Brain microvascular endothelial cell (primary cell): ENCODE results near the gene TOMM20.
"Not testable (repeated sequence)": the region's sequence is repeated elsewhere in the genome, so short reads cannot be mapped to it uniquely, and the experiment has no call there.

ENCODE experiments used
- DNase-seq: peaks from one replicate; pipeline ENCODE4 v3.0.0-alpha.2; 2020
- H3K27ac ChIP-seq: fragments of 250-450 bp; sonication (Bioruptor Pico); 2 replicates; pipeline ENCODE4 v1.5.1; 2020; ENCODE audit warnings: mild to moderate bottlenecking, moderate library complexity
- H3K27me3 ChIP-seq: fragments of 250-450 bp; sonication (Bioruptor Pico); replicated peaks from 2 replicates; pipeline ENCODE4 v1.5.1; 2020; ENCODE audit warnings: mild to moderate bottlenecking
- H3K36me3 ChIP-seq: fragments of 250-450 bp; sonication (Bioruptor Pico); replicated peaks from 2 replicates; pipeline ENCODE4 v1.5.1; 2020; ENCODE audit warnings: mild to moderate bottlenecking
- H3K4me3 ChIP-seq: 2 replicates; pipeline ENCODE4 v1.5.1; 2011; ENCODE audit warnings: low read depth, mild to moderate bottlenecking, control low read depth, low read length, moderate library complexity
- in situ Hi-C: cut with HindIII; loops from 2 replicates; pipeline ENCODE4 v1.10.0; 2017; ENCODE audit warnings: low sequenced_read_pairs, low pct_ligation_motif_present
- TF ChIP-seq, protein P1 (sequence below): IDR thresholded peaks from 2 replicates; pipeline ENCODE4 v1.5.1; 2011; ENCODE audit warnings: low read depth, mild to moderate bottlenecking, moderate library complexity, low read length, control low read depth, inconsistent platforms; ENCODE audit errors: missing control alignments

Gene TOMM20

DNA sequence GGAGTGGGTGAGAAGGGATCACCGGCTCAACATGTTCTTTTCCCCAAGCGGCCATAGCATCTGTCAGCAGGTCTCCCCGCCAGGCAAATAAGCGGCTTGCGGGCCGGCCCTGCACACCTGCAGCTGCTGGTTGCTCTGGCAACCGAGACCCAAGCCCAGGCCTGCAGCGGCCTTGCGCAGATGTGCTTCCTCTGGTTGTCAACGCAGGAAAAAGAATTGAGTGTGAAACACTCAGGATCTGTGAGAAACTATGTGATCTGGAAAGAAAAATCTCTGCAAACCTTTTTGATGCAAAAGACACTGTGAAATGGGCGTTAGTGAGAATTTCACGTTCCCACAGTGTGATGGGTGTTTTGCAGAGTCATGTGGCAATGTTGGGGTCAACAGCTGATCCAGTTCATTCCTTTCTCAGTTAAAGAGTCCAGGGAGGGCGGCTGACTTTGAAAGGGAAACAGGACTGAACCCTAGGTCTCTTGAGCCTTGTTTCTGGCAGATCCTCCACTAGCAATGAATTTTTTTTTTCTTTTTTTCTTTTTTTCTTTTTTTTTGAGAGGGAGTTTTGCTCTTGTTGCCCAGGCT lies 28.4 kb downstream of the TOMM20 start:
- H3K27me3 ChIP-seq: no peaks in the 10 kb centered on the region
- H3K4me3 ChIP-seq: no peak overlapping the region
- no peaks in the 10 kb centered on the region for H3K36me3 ChIP-seq
- no peak overlapping the region for H3K27ac ChIP-seq
- TF ChIP-seq, protein P1, sequence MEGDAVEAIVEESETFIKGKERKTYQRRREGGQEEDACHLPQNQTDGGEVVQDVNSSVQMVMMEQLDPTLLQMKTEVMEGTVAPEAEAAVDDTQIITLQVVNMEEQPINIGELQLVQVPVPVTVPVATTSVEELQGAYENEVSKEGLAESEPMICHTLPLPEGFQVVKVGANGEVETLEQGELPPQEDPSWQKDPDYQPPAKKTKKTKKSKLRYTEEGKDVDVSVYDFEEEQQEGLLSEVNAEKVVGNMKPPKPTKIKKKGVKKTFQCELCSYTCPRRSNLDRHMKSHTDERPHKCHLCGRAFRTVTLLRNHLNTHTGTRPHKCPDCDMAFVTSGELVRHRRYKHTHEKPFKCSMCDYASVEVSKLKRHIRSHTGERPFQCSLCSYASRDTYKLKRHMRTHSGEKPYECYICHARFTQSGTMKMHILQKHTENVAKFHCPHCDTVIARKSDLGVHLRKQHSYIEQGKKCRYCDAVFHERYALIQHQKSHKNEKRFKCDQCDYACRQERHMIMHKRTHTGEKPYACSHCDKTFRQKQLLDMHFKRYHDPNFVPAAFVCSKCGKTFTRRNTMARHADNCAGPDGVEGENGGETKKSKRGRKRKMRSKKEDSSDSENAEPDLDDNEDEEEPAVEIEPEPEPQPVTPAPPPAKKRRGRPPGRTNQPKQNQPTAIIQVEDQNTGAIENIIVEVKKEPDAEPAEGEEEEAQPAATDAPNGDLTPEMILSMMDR: no peak
- no peak for DNase-seq
- in situ Hi-C loops: no loop called here

DNA sequence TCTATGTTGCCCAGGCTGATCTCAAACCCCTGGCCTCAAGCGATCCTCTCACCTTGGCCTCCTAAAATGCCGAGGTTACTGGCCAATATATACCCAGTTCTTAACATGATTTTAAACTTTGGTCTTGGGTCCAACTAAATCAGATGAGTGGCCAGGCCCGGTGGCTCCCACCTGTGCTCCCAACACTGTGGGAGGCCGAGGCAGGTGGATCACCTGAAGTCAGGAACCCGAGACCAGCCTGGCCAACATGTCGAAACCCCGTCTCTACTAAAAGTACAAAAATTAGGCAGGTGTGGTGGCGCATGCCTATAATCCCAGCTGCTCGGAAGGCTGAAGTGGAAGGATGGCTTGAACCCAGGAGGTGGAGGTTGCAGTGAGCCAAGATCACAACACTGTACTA lies 29.6 kb downstream of the TOMM20 start:
- in situ Hi-C loops: loop anchor here (25.0 kb wide), 2 partner anchors 512 to 612 kb away; partner anchors contain the start of gene TARBP1
- Histone ChIP-seq H3K27ac (no peak overlapping the region), H3K4me3 (no peak overlapping the region), H3K36me3 (no peaks in the 10 kb centered on the region), H3K27me3 (no peaks in the 10 kb centered on the region)
- no peak for DNase-seq
- TF ChIP-seq, protein P1: no peak

DNA sequence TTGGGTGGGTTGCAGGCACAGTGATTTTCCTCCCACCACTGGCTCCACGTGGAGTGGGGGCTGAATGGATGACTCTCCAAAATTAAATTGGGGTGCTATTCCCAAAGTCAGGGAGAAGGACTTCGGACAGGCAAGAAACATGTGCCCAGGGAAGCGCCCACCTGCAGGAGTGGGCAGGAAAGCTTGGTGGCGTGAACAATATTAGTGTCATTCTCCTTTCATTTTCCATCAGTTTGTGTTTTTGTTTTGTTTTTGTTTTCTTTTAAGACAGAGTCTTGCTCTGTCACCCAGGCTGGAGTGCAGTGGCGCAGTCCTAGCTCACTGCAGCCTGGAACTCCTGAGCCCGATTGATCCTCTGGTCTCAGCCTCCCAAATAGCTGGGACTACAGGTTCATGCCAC lies 30.1 kb downstream of the TOMM20 start:
- no peak for DNase-seq
- H3K27ac ChIP-seq: no peak overlapping the region
- H3K4me3 ChIP-seq: no peak overlapping the region
- in situ Hi-C loops: loop anchor here (25.0 kb wide), 2 partner anchors 511 to 611 kb away; partner anchors contain the start of gene TARBP1
- no peaks in the 10 kb centered on the region for H3K36me3 ChIP-seq
- TF ChIP-seq, protein P1: no peak
- H3K27me3 ChIP-seq: no peaks in the 10 kb centered on the region

DNA sequence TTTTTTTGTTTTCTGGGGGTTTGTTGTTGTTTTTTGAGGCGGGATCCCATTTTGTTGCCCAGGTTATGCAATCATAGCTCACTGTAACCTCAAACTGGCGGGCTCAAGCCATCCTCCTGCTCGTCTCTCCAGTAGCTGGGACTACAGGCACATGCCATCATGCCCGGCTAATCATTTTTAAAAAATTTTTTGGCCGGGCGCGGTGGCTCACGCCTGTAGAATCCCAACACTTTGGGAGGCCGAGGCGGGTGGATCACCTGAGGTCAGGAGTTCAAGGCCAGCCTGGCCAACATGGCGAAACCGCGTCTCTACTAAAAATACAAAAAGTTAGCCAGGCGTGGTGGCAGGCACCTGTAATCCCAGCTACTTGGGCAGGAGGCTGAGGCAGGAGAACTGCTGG lies 31.1 kb downstream of the TOMM20 start:
- not testable (repeated sequence) for H3K27ac ChIP-seq, H3K4me3 ChIP-seq, H3K27me3 ChIP-seq, DNase-seq, H3K36me3 ChIP-seq
- in situ Hi-C loops: loop anchor here (25.0 kb wide), 2 partner anchors 510 to 610 kb away; partner anchors contain the start of gene TARBP1

DNA sequence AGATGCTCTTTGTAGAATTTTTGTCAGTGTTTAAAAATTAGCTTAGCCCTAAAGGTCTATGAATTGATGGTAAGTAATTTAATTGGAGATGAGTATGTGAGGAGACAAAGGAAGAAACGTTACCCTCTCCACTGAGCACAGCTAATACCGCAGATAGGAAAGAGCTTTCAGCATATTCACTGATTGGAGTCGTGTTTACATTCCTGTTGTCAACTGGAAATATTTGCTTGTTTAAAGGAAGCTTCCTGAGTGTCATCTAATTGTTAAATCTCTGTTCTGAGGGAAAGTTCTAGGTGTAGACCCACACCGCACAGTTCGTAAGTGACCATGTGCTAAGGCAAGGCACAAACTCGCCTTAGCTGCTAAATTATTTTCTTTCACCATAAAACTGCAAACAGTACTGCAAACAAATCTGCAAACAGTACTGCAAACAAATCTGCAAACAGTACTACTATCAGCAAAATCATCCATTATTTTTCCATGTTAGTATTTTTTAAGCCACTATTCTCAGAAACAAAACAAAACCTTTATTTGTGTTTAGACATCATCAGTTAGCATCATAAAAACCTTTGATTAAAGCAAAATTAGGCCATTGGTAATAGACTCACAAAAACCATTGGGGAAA lies 32.6 kb downstream of the TOMM20 start:
- H3K27ac ChIP-seq: no peak overlapping the region
- no peak overlapping the region for H3K4me3 ChIP-seq
- H3K27me3 ChIP-seq: no peaks in the 10 kb centered on the region
- TF ChIP-seq, protein P1: no peak
- no peak for DNase-seq
- in situ Hi-C loops: loop anchor here (25.0 kb wide), 2 partner anchors 509 to 609 kb away; partner anchors contain the start of gene TARBP1
- H3K36me3 ChIP-seq: no peaks in the 10 kb centered on the region

DNA sequence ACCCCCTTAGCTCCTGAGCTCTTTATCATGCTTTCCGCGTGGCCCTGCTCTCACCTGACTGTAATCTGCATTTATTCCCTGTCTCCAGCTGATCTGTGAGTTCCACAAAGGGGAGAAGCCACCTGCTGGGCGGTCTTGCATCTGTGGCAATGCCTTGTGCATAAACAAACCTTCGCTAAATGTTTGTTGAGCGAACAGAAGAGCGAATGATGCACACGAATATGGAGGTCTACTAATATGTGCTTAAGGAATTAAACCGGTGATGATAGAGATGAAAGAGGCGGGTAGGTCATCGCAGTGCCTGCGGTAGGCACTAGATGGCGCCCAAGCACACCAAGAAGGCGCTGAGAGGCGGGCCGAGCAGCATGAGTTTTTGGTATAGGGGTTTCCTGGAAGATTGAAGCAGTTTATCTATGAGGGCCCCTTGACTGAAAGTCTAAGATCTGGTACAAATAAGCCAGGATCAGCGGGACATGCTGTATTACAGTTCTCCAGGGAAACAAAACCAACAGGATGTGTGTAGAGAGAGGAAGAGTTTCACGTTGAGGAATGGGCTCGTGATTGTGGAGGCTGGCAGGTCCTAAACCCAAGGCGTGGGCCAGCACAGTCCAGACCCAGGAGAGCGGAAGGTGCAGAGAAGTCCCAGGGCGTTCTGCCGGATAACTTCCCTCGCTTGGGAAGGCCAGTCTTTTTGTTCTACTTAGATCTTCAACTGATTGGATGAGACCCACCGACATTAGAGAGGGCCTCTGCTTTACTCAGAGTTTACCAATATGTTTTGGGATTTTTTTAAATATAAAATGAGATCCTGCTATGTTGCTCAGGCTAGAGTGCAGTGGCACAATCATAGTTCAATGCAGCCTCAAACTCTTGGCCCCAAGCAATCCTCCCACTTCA lies 34.7 kb downstream of the TOMM20 start:
- in situ Hi-C loops: loop anchor here (25.0 kb wide), 2 partner anchors 507 to 607 kb away; partner anchors contain the start of gene TARBP1
- peak overlapping the region; percentile 24 for H3K4me3 ChIP-seq
- H3K36me3 ChIP-seq: no peaks in the 10 kb centered on the region
- H3K27ac ChIP-seq: no peak overlapping the region
- peak; percentile 69 for DNase-seq
- TF ChIP-seq, protein P1: peak; percentile 95
- H3K27me3 ChIP-seq: no peaks in the 10 kb centered on the region
